Smooth muscle cell (in vitro differentiated cells): ENCODE results near the gene CNTN5. TPM values are rescaled to one million over a fixed set of nuclear protein-coding genes. Genes with fewer than 3 reads are reported as not detected.

Experiments used
- DNase-seq: peaks from one replicate; lab custom pipeline; 2025; ENCODE audit not compliant: unreplicated experiment; lab: John Stamatoyannopoulos, UW
- H2AFZ ChIP-seq: fragments of 200-600 bp; sonication (generic); 2 replicates; pipeline ENCODE4 v1.6.0; 2016; ENCODE audit warnings: antibody characterized with exemption, low read depth, mild to moderate bottlenecking
- H3F3A ChIP-seq: fragments of 200-600 bp; sonication (generic); 2 replicates; pipeline ENCODE4 v1.6.0; 2017; ENCODE audit warnings: antibody characterized with exemption, low read depth
- H3K27ac ChIP-seq: fragments of 200-600 bp; sonication (generic); 2 replicates; pipeline ENCODE4 v1.5.1; 2016; ENCODE audit warnings: low read depth, mild to moderate bottlenecking
- H3K27me3 ChIP-seq: fragments of 200-600 bp; sonication (generic); 2 replicates; pipeline ENCODE4 v1.6.1; 2016; ENCODE audit warnings: low read depth, mild to moderate bottlenecking
- H3K36me3 ChIP-seq: fragments of 200-600 bp; sonication (generic); 2 replicates; pipeline ENCODE4 v1.5.1; 2016; ENCODE audit warnings: low read depth
- H3K4me1 ChIP-seq: fragments of 200-600 bp; sonication (generic); 2 replicates; pipeline ENCODE4 v1.5.1; 2016; ENCODE audit warnings: low read depth
- H3K4me2 ChIP-seq: fragments of 200-600 bp; sonication (generic); 2 replicates; pipeline ENCODE4 v1.6.0; 2016; ENCODE audit warnings: mild to moderate bottlenecking
- H3K4me3 ChIP-seq: fragments of 200-600 bp; sonication (generic); 2 replicates; pipeline ENCODE4 v1.5.1; 2016; ENCODE audit warnings: mild to moderate bottlenecking
- H3K79me2 ChIP-seq: fragments of 200-600 bp; sonication (generic); 2 replicates; pipeline ENCODE4 v1.6.0; 2016; ENCODE audit warnings: low read depth, mild to moderate bottlenecking
- H3K9ac ChIP-seq: fragments of 200-600 bp; sonication (generic); 2 replicates; pipeline ENCODE4 v1.6.0; 2016; ENCODE audit warnings: low read depth
- H3K9me3 ChIP-seq: fragments of 200-600 bp; sonication (generic); replicated peaks from 2 replicates; pipeline ENCODE4 v1.5.1; 2016; ENCODE audit warnings: low read depth
- H4K20me1 ChIP-seq: fragments of 200-600 bp; sonication (generic); 2 replicates; pipeline ENCODE4 v1.6.0; 2016; ENCODE audit warnings: low read depth
- CTCF ChIP-seq: fragments of 200-600 bp; sonication (generic); IDR thresholded peaks from 2 replicates; pipeline ENCODE4 v1.5.1; 2017; ENCODE audit warnings: borderline replicate concordance, mild to moderate bottlenecking, antibody characterized with exemption; ENCODE audit not compliant: insufficient read depth, poor library complexity, severe bottlenecking
- WGBS: methylation state at CpG from one replicate; pipeline ENCODE4 v1.1.7; 2016; ENCODE audit warnings: low lambda C conversion rate; 5-methylcytosine and 5-hydroxymethylcytosine counted together
- polyA plus RNA-seq: library from polyadenylated mRNA; unstranded; fragments of >200 nt; fragmentation: Nextera tagmentation; extraction: Ambion mirVana; gene quantifications from 2 replicates; pipeline ENCODE4 v1.2.1, GENCODE V29; 2016
- total RNA-seq: library from RNA; depleted of rRNA; stranded (reverse); fragments of >200 nt; gene quantifications from 2 replicates; pipeline ENCODE4 v1.2.3, GENCODE V29; 2014

CNTN5 gene
- total and polyA plus RNA-seq, 2 experiments from 2014 or later = 0.97 to 3.1 TPM

GRCh38 chr11:100315946-100316345 is 1295.2 kb downstream of the CNTN5 start:
- Histone ChIP-seq H3F3A (no peaks in the 10 kb centered on the region), H3K79me2 (no peaks in the 10 kb centered on the region), H3K4me1 (no peaks in the 10 kb centered on the region), H3K36me3 (no peaks in the 10 kb centered on the region), H3K27ac (no peak overlapping the region), H3K9ac (no peak overlapping the region), H3K9me3 (no peaks in the 10 kb centered on the region), H2AFZ (no peak overlapping the region), H3K4me3 (no peak overlapping the region), H4K20me1 (no peaks in the 10 kb centered on the region), H3K4me2 (no peak overlapping the region), H3K27me3 (no peaks in the 10 kb centered on the region)
- no peak for TF ChIP-seq CTCF
- 93% methylated on average over 1 of the region's 1 CpG for WGBS
- no peak for DNase-seq

- Histone ChIP-seq H3K9me3 (no peaks in the 10 kb centered on the region), H3K9ac (no peak overlapping the region), H3F3A (no peaks in the 10 kb centered on the region), H3K27me3 (no peaks in the 10 kb centered on the region), H3K79me2 (no peaks in the 10 kb centered on the region), H3K27ac (no peak overlapping the region), H3K36me3 (no peaks in the 10 kb centered on the region), H4K20me1 (no peaks in the 10 kb centered on the region), H3K4me2 (no peak overlapping the region), H2AFZ (no peak overlapping the region), H3K4me3 (no peak overlapping the region), H3K4me1 (no peaks in the 10 kb centered on the region)
- DNase-seq = no peak
- 87% methylated on average over 3 of the region's 3 CpGs for WGBS
- no peak for TF ChIP-seq CTCF
Observed at GRCh38 chr11:100316952-100317351, 1296.2 kb downstream of the CNTN5 start.

- no peak overlapping the region for H2AFZ ChIP-seq
- no peaks in the 10 kb centered on the region for H3K27me3 ChIP-seq
- no peak overlapping the region for H3K4me3 ChIP-seq
- H3K27ac ChIP-seq = no peak overlapping the region
- no peak overlapping the region for H3K9ac ChIP-seq
- no peaks in the 10 kb centered on the region for H4K20me1 ChIP-seq
- 94% methylated on average over 3 of the region's 3 CpGs for WGBS
- H3K79me2 ChIP-seq = no peaks in the 10 kb centered on the region
- H3K9me3 ChIP-seq = no peaks in the 10 kb centered on the region
- no peak for DNase-seq
- no peak overlapping the region for H3K4me2 ChIP-seq
- no peaks in the 10 kb centered on the region for H3K36me3 ChIP-seq
- H3K4me1 ChIP-seq = no peaks in the 10 kb centered on the region
- no peak for TF ChIP-seq CTCF
- no peaks in the 10 kb centered on the region for H3F3A ChIP-seq
Observed at GRCh38 chr11:100319691-100320090, 1298.9 kb downstream of the CNTN5 start.

- 77% methylated on average over 4 of the region's 4 CpGs for WGBS
- no peak for DNase-seq
Observed at GRCh38 chr11:100328626-100329340, 1308.0 kb downstream of the CNTN5 start.

More at GRCh38 chr11:100328626-100329340, 1308.0 kb downstream of the CNTN5 start:
- no peaks in the 10 kb centered on the region for H4K20me1 ChIP-seq
- H3K9me3 ChIP-seq = no peaks in the 10 kb centered on the region
- H3K9ac ChIP-seq = no peak overlapping the region
- H3F3A ChIP-seq = no peaks in the 10 kb centered on the region
- no peaks in the 10 kb centered on the region for H3K79me2 ChIP-seq
- no peaks in the 10 kb centered on the region for H3K27me3 ChIP-seq
- H2AFZ ChIP-seq = no peak overlapping the region
- H3K4me1 ChIP-seq = no peaks in the 10 kb centered on the region
- H3K4me3 ChIP-seq = no peak overlapping the region
- TF ChIP-seq CTCF = no peak
- H3K27ac ChIP-seq = no peak overlapping the region
- no peaks in the 10 kb centered on the region for H3K36me3 ChIP-seq
- H3K4me2 ChIP-seq = no peak overlapping the region
